Vagina (tissue), 2 donors: ENCODE data around the gene SYT1.

Source experiments
- POLR2A ChIP-seq, 2 donors: fragments of 450-650 bp; IDR thresholded peaks; one replicate each; pipeline ENCODE4 v1.6.1; 2017; ENCODE audit warnings: antibody characterized with exemption in 2 of 2, mild to moderate bottlenecking in 2 of 2, moderate library complexity in 2 of 2
- POLR2AphosphoS5 ChIP-seq, 2 donors: sonication (generic); formaldehyde crosslinking; IDR thresholded peaks; one replicate each; pipeline ENCODE4 v1.9.0; 2017; ENCODE audit warnings: antibody characterized with exemption in 2 of 2, mild to moderate bottlenecking in 2 of 2, low read depth in 1 of 2; ENCODE audit not compliant: insufficient read depth in 1 of 2
- TF ChIP-seq, protein P1 (sequence below), 3 experiments: fragments of 450-650 bp in 2 of 3; fragments of 200-600 bp in 1 of 3; sonication (generic) in 1 of 3; IDR thresholded peaks; one replicate each; pipeline ENCODE4 v1.5.1; 2017 to 2019; ENCODE audit warnings: antibody characterized with exemption in 3 of 3, mild to moderate bottlenecking in 2 of 3, moderate library complexity in 2 of 3

DNA sequence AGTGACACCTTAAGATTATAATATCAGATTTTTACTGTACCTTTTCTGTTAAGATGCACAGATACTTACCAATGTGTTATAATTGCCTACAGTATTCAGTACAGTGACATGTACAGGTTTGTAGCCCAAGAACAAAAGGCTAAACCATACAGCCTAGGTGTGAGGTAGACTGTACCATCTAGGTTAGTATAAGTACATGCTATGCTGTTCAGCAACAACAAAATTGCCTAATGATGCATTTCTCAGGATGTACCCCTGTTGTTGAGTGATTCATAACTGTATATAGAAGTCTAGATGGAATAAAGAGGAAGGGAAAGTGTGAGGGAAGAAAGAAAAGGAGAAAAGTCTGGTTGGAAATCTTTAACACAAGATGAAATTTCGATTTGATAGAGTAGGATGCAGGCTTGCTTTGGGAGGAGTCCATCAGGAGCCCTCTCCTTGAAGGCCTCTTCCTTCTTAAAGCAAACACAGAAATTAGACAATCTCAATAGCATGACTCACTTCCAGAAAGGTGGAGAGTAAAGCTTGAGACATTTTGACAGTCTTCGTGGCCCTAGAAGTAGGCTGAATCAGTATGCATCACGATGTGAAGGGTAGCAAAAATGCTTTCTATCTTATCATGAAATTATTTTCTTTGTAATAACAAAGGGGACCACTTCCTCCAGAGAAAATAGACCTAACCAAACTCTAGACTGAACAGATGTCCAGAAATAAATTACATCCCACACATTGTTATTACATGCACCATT is 191.5 kb downstream of the SYT1 start:
- TF ChIP-seq, protein P1, sequence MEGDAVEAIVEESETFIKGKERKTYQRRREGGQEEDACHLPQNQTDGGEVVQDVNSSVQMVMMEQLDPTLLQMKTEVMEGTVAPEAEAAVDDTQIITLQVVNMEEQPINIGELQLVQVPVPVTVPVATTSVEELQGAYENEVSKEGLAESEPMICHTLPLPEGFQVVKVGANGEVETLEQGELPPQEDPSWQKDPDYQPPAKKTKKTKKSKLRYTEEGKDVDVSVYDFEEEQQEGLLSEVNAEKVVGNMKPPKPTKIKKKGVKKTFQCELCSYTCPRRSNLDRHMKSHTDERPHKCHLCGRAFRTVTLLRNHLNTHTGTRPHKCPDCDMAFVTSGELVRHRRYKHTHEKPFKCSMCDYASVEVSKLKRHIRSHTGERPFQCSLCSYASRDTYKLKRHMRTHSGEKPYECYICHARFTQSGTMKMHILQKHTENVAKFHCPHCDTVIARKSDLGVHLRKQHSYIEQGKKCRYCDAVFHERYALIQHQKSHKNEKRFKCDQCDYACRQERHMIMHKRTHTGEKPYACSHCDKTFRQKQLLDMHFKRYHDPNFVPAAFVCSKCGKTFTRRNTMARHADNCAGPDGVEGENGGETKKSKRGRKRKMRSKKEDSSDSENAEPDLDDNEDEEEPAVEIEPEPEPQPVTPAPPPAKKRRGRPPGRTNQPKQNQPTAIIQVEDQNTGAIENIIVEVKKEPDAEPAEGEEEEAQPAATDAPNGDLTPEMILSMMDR (IDR thresholded peaks at IDR 0.05): no peak
- TF ChIP-seq POLR2A (IDR thresholded peaks at IDR 0.05): no peak
- TF ChIP-seq POLR2AphosphoS5 (IDR thresholded peaks at IDR 0.05; ENCODE audit: insufficient read depth in 1 of 2, low read depth in 1 of 2): no peak
